Measurements from ENCODE around the gene ZDHHC8. TPM values are rescaled to one million over a fixed set of nuclear protein-coding genes. Genes with fewer than 3 reads are reported as not detected.

Gene ZDHHC8
- total and polyA plus RNA-seq, 8 donors, result 20.0 to 51.8 (median 27.8) TPM

DNA sequence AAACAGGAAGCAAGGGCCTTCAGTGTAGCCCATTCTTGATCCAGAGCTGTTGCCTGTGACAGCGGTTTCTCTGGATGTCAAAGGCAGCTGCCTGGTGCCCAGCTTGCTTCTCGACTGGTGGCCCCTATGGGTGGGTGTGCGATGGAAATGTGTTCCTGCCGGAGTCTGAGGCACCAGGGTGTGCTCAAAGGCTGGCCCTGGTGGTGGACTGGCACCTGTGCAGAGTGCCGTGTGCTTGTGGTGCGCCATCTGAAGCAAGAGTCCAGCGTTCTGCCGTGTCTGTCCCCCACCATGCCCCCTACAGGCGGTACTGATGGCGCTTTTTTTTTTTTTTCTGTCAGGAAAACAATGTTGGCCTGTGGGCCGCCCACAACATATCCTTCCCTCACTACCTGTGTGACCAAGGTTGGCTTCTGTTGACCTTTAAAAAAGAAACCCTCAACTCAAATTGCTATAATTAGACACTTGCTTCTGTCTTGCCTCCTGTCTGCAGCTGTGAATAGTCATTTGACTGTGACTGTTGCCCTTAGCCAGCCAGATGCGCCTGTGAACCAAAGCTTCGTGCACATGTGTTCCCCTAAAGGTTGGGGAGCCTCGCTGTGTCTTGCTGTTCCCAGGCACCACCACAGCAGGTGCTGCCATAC, 20.4 kb upstream of the ZDHHC8 start:
- WGBS, 2 donors, result 55 to 62% methylated on average over 14 of the region's 14 CpGs
- DNase-seq (peak in 2 of 6 donors; percentile 23 to 40), ATAC-seq (peak in 3 of 4 donors; percentile 8 to 24 (median 19)), FAIRE-seq (no peak)
- Histone ChIP-seq H3K36me3 (peaks cover 0 to 45% (median 36%) of the 10 kb centered on the region in 3 donors), H3K9me3 (no peaks in the 10 kb centered on the region), H3K27ac (no peak overlapping the region), H3K27me3 (no peaks in the 10 kb centered on the region), H3K4me3 (no peak overlapping the region), H3K4me1 (peaks cover 5 to 26% (median 10%) of the 10 kb centered on the region in 3 donors)
- TF ChIP-seq, protein P1, sequence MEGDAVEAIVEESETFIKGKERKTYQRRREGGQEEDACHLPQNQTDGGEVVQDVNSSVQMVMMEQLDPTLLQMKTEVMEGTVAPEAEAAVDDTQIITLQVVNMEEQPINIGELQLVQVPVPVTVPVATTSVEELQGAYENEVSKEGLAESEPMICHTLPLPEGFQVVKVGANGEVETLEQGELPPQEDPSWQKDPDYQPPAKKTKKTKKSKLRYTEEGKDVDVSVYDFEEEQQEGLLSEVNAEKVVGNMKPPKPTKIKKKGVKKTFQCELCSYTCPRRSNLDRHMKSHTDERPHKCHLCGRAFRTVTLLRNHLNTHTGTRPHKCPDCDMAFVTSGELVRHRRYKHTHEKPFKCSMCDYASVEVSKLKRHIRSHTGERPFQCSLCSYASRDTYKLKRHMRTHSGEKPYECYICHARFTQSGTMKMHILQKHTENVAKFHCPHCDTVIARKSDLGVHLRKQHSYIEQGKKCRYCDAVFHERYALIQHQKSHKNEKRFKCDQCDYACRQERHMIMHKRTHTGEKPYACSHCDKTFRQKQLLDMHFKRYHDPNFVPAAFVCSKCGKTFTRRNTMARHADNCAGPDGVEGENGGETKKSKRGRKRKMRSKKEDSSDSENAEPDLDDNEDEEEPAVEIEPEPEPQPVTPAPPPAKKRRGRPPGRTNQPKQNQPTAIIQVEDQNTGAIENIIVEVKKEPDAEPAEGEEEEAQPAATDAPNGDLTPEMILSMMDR (IDR thresholded peaks at IDR 0.05), result peak in 2 of 4 donors; percentile 8 to 13
- intact Hi-C loops (cut with DNase I), result no loop called here

- TF ChIP-seq, protein P1 (IDR thresholded peaks at IDR 0.05), result no peak
- DNase-seq (peak in 5 of 6 donors; percentile 39 to 72 (median 64)), FAIRE-seq (no peak), ATAC-seq (peak in 3 of 4 donors; percentile 9 to 65 (median 15))
- WGBS, 2 donors, result 44 to 50% methylated on average over 7 of the region's 7 CpGs
- Histone ChIP-seq H3K9me3 (no peaks in the 10 kb centered on the region), H3K4me1 (peaks cover 5 to 28% (median 10%) of the 10 kb centered on the region in 3 donors), H3K27me3 (no peaks in the 10 kb centered on the region), H3K36me3 (peaks cover 0 to 37% (median 30%) of the 10 kb centered on the region in 3 donors), H3K27ac (peak overlapping the region; percentile 23 to 64 (median 46)), H3K4me3 (no peak overlapping the region)
- intact Hi-C loops (cut with DNase I), result no loop called here
Measured at GRCh38 chr22:20111689-20112622, 19.6 kb upstream of the ZDHHC8 start.

- H3K4me1 ChIP-seq, result peaks cover 5 to 28% (median 10%) of the 10 kb centered on the region in 3 donors
- ATAC-seq (no peak), DNase-seq (peak in 2 of 6 donors; percentile 36 to 68), FAIRE-seq (no peak)
- WGBS, 2 donors, result 73 to 77% methylated on average over 26 of the region's 26 CpGs
- intact Hi-C loops (cut with DNase I), result no loop called here
- H3K27me3 ChIP-seq, result no peaks in the 10 kb centered on the region
- H3K36me3 ChIP-seq, result peaks cover 0 to 28% (median 21%) of the 10 kb centered on the region in 3 donors
- peak overlapping the region in 2 of 4 donors; percentile 58 to 64 for H3K27ac ChIP-seq
- TF ChIP-seq, protein P1 (IDR thresholded peaks at IDR 0.05), result no peak
- H3K9me3 ChIP-seq, result no peaks in the 10 kb centered on the region
- H3K4me3 ChIP-seq, result no peak overlapping the region
Measured at GRCh38 chr22:20112623-20113511, 18.7 kb upstream of the ZDHHC8 start.

GRCh38 chr22:20113551-20114310, 17.9 kb upstream of the ZDHHC8 start:
- intact Hi-C loops (cut with DNase I), result no loop called here
- TF ChIP-seq, protein P1 (IDR thresholded peaks at IDR 0.05), result no peak
- Histone ChIP-seq H3K4me1 (peaks cover 10 to 35% (median 10%) of the 10 kb centered on the region in 3 donors), H3K4me3 (no peak overlapping the region), H3K36me3 (peaks cover 0 to 19% (median 13%) of the 10 kb centered on the region in 3 donors), H3K27me3 (no peaks in the 10 kb centered on the region), H3K27ac (no peak overlapping the region), H3K9me3 (no peaks in the 10 kb centered on the region)
- WGBS, 2 donors, result 84 to 87% methylated on average over 17 to 19 of the region's 19 CpGs
- FAIRE-seq, result no peak
- DNase-seq, result peak in 2 of 6 donors; percentile 44 to 77
- no peak for ATAC-seq

Measured in pancreas (tissue), 10 donors.